PC-9 (cell line): ENCODE measurements around the gene TBL2.

Source experiments
- CTCF ChIP-seq: fragments of 200-600 bp; sonication (generic); conservative IDR thresholded peaks from 2 replicates; pipeline ENCODE4 v1.6.1; 2017; ENCODE audit warnings: mixed run types, antibody characterized with exemption, mild to moderate bottlenecking, moderate library complexity
- EZH2 ChIP-seq: fragments of 200-600 bp; sonication (generic); IDR thresholded peaks from 2 replicates; pipeline ENCODE4 v1.8.0; 2017; ENCODE audit warnings: antibody characterized with exemption, low read depth

- TF ChIP-seq CTCF (peak; percentile 40; the same call in 1 of the 2 replicates), EZH2 (no peak)
Observed at GRCh38 chr7:73612598-73613269, 34.4 kb upstream of the TBL2 start.
